Lower leg skin (tissue), 3 donors: Measurements from ENCODE around the gene MPL.

Experiments
- CTCF ChIP-seq, 3 donors: fragments of 450-650 bp; IDR thresholded peaks; one replicate each; pipeline ENCODE4 v1.5.1; 2016; ENCODE audit warnings: antibody characterized with exemption in 3 of 3, mild to moderate bottlenecking in 3 of 3, moderate library complexity in 2 of 3
- POLR2A ChIP-seq, 2 donors: fragments of 450-650 bp; IDR thresholded peaks; one replicate each; pipeline ENCODE4 v1.6.1; 2016 to 2017; ENCODE audit warnings: antibody characterized with exemption in 2 of 2, mild to moderate bottlenecking in 1 of 2, moderate library complexity in 1 of 2

GRCh38 chr1:43304314-43304681 is 33.3 kb upstream of the MPL start:
- TF ChIP-seq CTCF (IDR thresholded peaks at IDR 0.05) (no peak), POLR2A (IDR thresholded peaks at IDR 0.05) (no peak)
